Naive thymus-derived CD4-positive, alpha-beta T cell (primary cell): ENCODE measurements around the gene CADPS. TPM values are rescaled to one million over a fixed set of nuclear protein-coding genes. Genes with fewer than 3 reads are reported as not detected.

Source experiments
- ATAC-seq: fragments of 150-1000 bp; cut with Tn5 transposase; 2 replicates; pipeline ENCODE4 v1.10.0; 2021; ENCODE audit warnings: mild to moderate bottlenecking, moderate library complexity
- CTCF ChIA-PET: fragments of 350-600 bp; sonication (Branson Sonifier 250); formaldehyde crosslinking; loops from one replicate; lab custom pipeline; 2021; ENCODE audit warnings: antibody characterized with exemption; lab: Charles Lee
- POLR2A ChIA-PET: fragments of 350-600 bp; sonication (Branson Sonifier 250); formaldehyde crosslinking; loops from one replicate; lab custom pipeline; 2021; ENCODE audit warnings: antibody characterized with exemption, inconsistent platforms; lab: Charles Lee
- DNase-seq, 9 donors: peaks; one replicate each; pipeline versions ENCODE4 v3.0.0 to v3.0.0-alpha.2; 2020 to 2022; ENCODE audit warnings: mixed read lengths in 1 of 9
- H3K27ac ChIP-seq: one replicate; pipeline ENCODE4 v1.7.0; 2013; ENCODE audit warnings: mild to moderate bottlenecking, low read depth, low read length, moderate library complexity
- H3K27me3 ChIP-seq, 2 donors: one replicate each; pipeline ENCODE4 v1.7.0; 2013; ENCODE audit warnings: low read length in 2 of 2, mild to moderate bottlenecking in 2 of 2, moderate library complexity in 2 of 2; ENCODE audit not compliant: control insufficient read depth in 2 of 2, insufficient read depth in 2 of 2
- H3K36me3 ChIP-seq, 3 experiments: 1 replicate in 2 of 3; 2 replicates in 1 of 3; pipeline ENCODE4 v1.7.0; 2013; ENCODE audit warnings: low read length in 3 of 3, mild to moderate bottlenecking in 3 of 3, moderate library complexity in 1 of 3; ENCODE audit not compliant: insufficient read depth in 3 of 3, control insufficient read depth in 2 of 3
- H3K4me1 ChIP-seq, 2 donors: one replicate each; pipeline ENCODE4 v1.7.0; 2013; ENCODE audit warnings: low read length in 2 of 2, mild to moderate bottlenecking in 2 of 2, moderate library complexity in 1 of 2; ENCODE audit not compliant: control insufficient read depth in 2 of 2, insufficient read depth in 2 of 2
- H3K4me3 ChIP-seq: 2 replicates; pipeline ENCODE4 v1.7.0; 2013; ENCODE audit warnings: mild to moderate bottlenecking, low read length
- H3K9me3 ChIP-seq, 3 experiments: 1 replicate in 2 of 3; 2 replicates in 1 of 3; pipeline ENCODE4 v1.7.0; 2013; ENCODE audit warnings: low read length in 3 of 3; ENCODE audit not compliant: control insufficient read depth in 2 of 3
- H3K27ac Mint-ChIP-seq, 9 donors: one replicate each; pipeline ENCODE4 v1.8.0; 2020 to 2022; ENCODE audit warnings: mixed read lengths in 9 of 9, mild to moderate bottlenecking in 8 of 9, moderate library complexity in 5 of 9, inconsistent platforms in 2 of 9
- H3K27me3 Mint-ChIP-seq, 5 donors: one replicate each; pipeline ENCODE4 v1.8.0; 2021 to 2022; ENCODE audit warnings: mixed read lengths in 5 of 5, mild to moderate bottlenecking in 1 of 5
- H3K36me3 Mint-ChIP-seq, 5 donors: one replicate each; pipeline ENCODE4 v1.8.0; 2020 to 2022; ENCODE audit warnings: mixed read lengths in 5 of 5, mild to moderate bottlenecking in 3 of 5, inconsistent platforms in 1 of 5
- H3K4me1 Mint-ChIP-seq, 7 donors: one replicate each; pipeline ENCODE4 v1.8.0; 2020 to 2022; ENCODE audit warnings: mixed read lengths in 7 of 7, mild to moderate bottlenecking in 3 of 7, inconsistent platforms in 1 of 7
- H3K4me3 Mint-ChIP-seq, 10 donors: one replicate each; pipeline ENCODE4 v1.8.0; 2020 to 2022; ENCODE audit warnings: mild to moderate bottlenecking in 10 of 10, mixed read lengths in 10 of 10, moderate library complexity in 6 of 10, inconsistent platforms in 2 of 10
- H3K9me3 Mint-ChIP-seq, 11 donors: one replicate each; pipeline ENCODE4 v1.8.0; 2020 to 2022; ENCODE audit warnings: mixed read lengths in 11 of 11, mild to moderate bottlenecking in 4 of 11, inconsistent platforms in 1 of 11, moderate library complexity in 1 of 11
- intact Hi-C, 2 donors: fragments of 100-400 bp; cut with micrococcal nuclease; formaldehyde crosslinking; loops; one replicate each; pipeline ENCODE4 v1.15.1; 2023
- polyA plus RNA-seq, 2 donors: library from polyadenylated mRNA; unstranded; fragments of 300-500 nt; fragmentation: Illumina TruSeq; gene quantifications; one replicate each; pipeline ENCODE4 v1.2.3, GENCODE V29; 2021
- total RNA-seq, 6 experiments: library from RNA in 5 of 6; stranded (reverse) in 5 of 6; gene quantifications; 1 replicate in 5 of 6; 2 replicates in 1 of 6; pipeline ENCODE4 v1.2.3 and lab custom pipeline; 2021 to 2026

Gene CADPS
- total and polyA plus RNA-seq, 7 experiments from 2014 or later: not detected

- POLR2A ChIA-PET: no interaction called here
- no peaks in the 10 kb centered on the region for H3K36me3 ChIP-seq
- Mint-ChIP-seq H3K36me3 (no peaks in the 10 kb centered on the region), H3K4me1 (no peaks in the 10 kb centered on the region), H3K27ac (no peak overlapping the region), H3K27me3 (peaks cover 5 to 15% (median 11%) of the 10 kb centered on the region in 5 donors), H3K4me3 (no peak overlapping the region), H3K9me3 (peaks cover 0 to 1% (median 0%) of the 10 kb centered on the region in 11 donors)
- no peak overlapping the region for H3K4me3 ChIP-seq
- DNase-seq (no peak), ATAC-seq (no peak)
- no peaks in the 10 kb centered on the region for H3K9me3 ChIP-seq
- CTCF ChIA-PET: no interaction called here
- H3K4me1 ChIP-seq: no peaks in the 10 kb centered on the region
- no peak overlapping the region for H3K27ac ChIP-seq
- intact Hi-C loops: no loop called here
- H3K27me3 ChIP-seq: no peaks in the 10 kb centered on the region
Observed at GRCh38 chr3:62406945-62407344, 468.3 kb downstream of the CADPS start.

GRCh38 chr3:62405566-62405965 lies 469.6 kb downstream of the CADPS start:
- Histone ChIP-seq H3K4me1 (no peaks in the 10 kb centered on the region), H3K9me3 (no peaks in the 10 kb centered on the region), H3K4me3 (no peak overlapping the region), H3K27me3 (no peaks in the 10 kb centered on the region), H3K36me3 (no peaks in the 10 kb centered on the region), H3K27ac (no peak overlapping the region)
- ChIA-PET CTCF (no interaction called here), POLR2A (no interaction called here)
- Mint-ChIP-seq H3K9me3 (peaks cover 0 to 1% (median 0%) of the 10 kb centered on the region in 11 donors), H3K4me3 (no peak overlapping the region), H3K36me3 (no peaks in the 10 kb centered on the region), H3K27me3 (peaks cover 6 to 17% (median 15%) of the 10 kb centered on the region in 5 donors), H3K4me1 (no peaks in the 10 kb centered on the region), H3K27ac (no peak overlapping the region)
- intact Hi-C loops: no loop called here
- ATAC-seq (no peak), DNase-seq (no peak)

- Mint-ChIP-seq H3K27me3 (peaks cover 6 to 17% (median 15%) of the 10 kb centered on the region in 5 donors), H3K4me3 (no peak overlapping the region), H3K4me1 (no peaks in the 10 kb centered on the region), H3K9me3 (peaks cover 0 to 1% (median 0%) of the 10 kb centered on the region in 11 donors), H3K36me3 (no peaks in the 10 kb centered on the region), H3K27ac (no peak overlapping the region)
- CTCF ChIA-PET: no interaction called here
- DNase-seq (no peak), ATAC-seq (no peak)
- POLR2A ChIA-PET: no interaction called here
- intact Hi-C loops: no loop called here
- H3K4me3 ChIP-seq: no peak overlapping the region
- H3K9me3 ChIP-seq: no peaks in the 10 kb centered on the region
- no peaks in the 10 kb centered on the region for H3K4me1 ChIP-seq
- no peaks in the 10 kb centered on the region for H3K27me3 ChIP-seq
- H3K27ac ChIP-seq: no peak overlapping the region
- H3K36me3 ChIP-seq: no peaks in the 10 kb centered on the region
Observed at GRCh38 chr3:62405135-62405534, 470.1 kb downstream of the CADPS start.

GRCh38 chr3:62404321-62404720 lies 470.9 kb downstream of the CADPS start:
- no peaks in the 10 kb centered on the region for H3K9me3 Mint-ChIP-seq
- Histone ChIP-seq H3K9me3 (no peaks in the 10 kb centered on the region), H3K36me3 (no peaks in the 10 kb centered on the region), H3K4me1 (no peaks in the 10 kb centered on the region), H3K27me3 (no peaks in the 10 kb centered on the region), H3K4me3 (no peak overlapping the region), H3K27ac (no peak overlapping the region)
- ChIA-PET POLR2A (no interaction called here), CTCF (no interaction called here)
- no peak for DNase-seq
- H3K27me3 Mint-ChIP-seq: peaks cover 6 to 23% (median 17%) of the 10 kb centered on the region in 5 donors
- intact Hi-C loops: no loop called here
- H3K4me1 Mint-ChIP-seq: no peaks in the 10 kb centered on the region
- H3K27ac Mint-ChIP-seq: no peak overlapping the region
- H3K36me3 Mint-ChIP-seq: no peaks in the 10 kb centered on the region
- ATAC-seq: no peak
- H3K4me3 Mint-ChIP-seq: no peak overlapping the region

DNA sequence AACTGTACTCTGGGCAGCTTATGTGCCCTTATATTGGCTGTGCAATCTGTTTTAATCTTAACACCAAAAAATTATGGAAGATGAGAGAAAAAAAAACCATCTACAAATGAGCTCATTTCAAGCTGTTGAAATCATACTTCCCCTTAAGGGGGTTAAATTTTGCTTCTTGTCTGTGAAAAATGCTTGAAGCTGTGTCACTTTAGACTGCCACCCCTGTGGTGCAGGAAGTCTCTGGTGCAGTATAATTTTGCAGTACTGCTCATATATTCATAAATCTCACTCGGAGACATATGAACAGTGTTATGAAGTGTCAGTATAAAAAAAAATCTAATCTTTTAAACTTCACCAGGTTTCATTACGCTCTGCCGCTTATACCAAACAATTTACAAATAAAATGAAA lies 471.5 kb downstream of the CADPS start:
- no peaks in the 10 kb centered on the region for H3K9me3 Mint-ChIP-seq
- H3K27ac Mint-ChIP-seq: no peak overlapping the region
- no peaks in the 10 kb centered on the region for H3K36me3 Mint-ChIP-seq
- Histone ChIP-seq H3K36me3 (no peaks in the 10 kb centered on the region), H3K27ac (no peak overlapping the region), H3K4me1 (no peaks in the 10 kb centered on the region), H3K9me3 (no peaks in the 10 kb centered on the region), H3K27me3 (no peaks in the 10 kb centered on the region), H3K4me3 (no peak overlapping the region)
- ATAC-seq: no peak
- H3K27me3 Mint-ChIP-seq: peaks cover 6 to 25% (median 17%) of the 10 kb centered on the region in 5 donors
- intact Hi-C loops: no loop called here
- ChIA-PET CTCF (no interaction called here), POLR2A (no interaction called here)
- no peak for DNase-seq
- no peak overlapping the region for H3K4me3 Mint-ChIP-seq
- H3K4me1 Mint-ChIP-seq: no peaks in the 10 kb centered on the region

DNA sequence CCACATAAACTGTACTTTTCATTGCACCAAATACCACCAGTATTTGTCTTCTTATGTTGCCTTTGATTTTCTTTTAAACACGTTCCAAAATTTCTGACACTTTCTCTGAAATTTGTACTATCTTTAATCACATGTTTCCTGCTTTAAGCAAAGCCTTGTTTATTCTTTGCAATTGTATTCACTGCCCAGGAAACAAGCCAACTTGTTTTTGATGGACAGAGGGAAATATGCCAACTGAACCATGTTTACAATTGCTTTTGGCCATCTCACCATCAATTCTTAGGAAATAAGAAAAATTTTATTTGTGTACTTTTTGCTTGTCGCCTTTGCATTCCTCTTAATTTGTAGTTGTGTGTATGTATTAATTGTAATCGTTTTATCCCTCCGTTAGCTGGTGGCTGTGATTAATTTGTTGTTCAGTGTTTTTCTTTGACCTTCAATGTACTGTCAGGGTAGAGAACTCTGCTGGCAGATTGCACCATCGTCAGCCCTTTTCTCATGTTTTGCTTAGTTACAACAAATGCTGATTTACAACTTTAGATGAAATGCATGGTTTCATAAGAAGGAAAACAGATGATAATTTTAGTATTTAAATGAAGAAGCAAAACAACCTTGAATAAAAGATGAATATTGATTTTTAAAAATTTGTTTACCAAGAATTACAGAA lies 482.5 kb downstream of the CADPS start:
- H3K27me3 Mint-ChIP-seq: peaks cover 0 to 41% (median 20%) of the 10 kb centered on the region in 5 donors
- no peak overlapping the region for H3K27ac Mint-ChIP-seq
- Histone ChIP-seq H3K4me1 (no peaks in the 10 kb centered on the region), H3K27ac (no peak overlapping the region), H3K36me3 (no peaks in the 10 kb centered on the region), H3K27me3 (no peaks in the 10 kb centered on the region), H3K4me3 (no peak overlapping the region), H3K9me3 (no peaks in the 10 kb centered on the region)
- no peak for ATAC-seq
- POLR2A ChIA-PET: no interaction called here
- H3K4me1 Mint-ChIP-seq: peaks cover 0 to 5% (median 0%) of the 10 kb centered on the region in 7 donors
- no peak overlapping the region for H3K4me3 Mint-ChIP-seq
- H3K36me3 Mint-ChIP-seq: peaks cover 0 to 7% (median 0%) of the 10 kb centered on the region in 5 donors
- DNase-seq: no peak
- H3K9me3 Mint-ChIP-seq: peaks cover 0 to 12% (median 2%) of the 10 kb centered on the region in 11 donors
- CTCF ChIA-PET: no interaction called here
- intact Hi-C loops: no loop called here

- Histone ChIP-seq H3K4me3 (no peak overlapping the region), H3K27ac (no peak overlapping the region), H3K36me3 (no peaks in the 10 kb centered on the region), H3K27me3 (no peaks in the 10 kb centered on the region), H3K4me1 (no peaks in the 10 kb centered on the region), H3K9me3 (no peaks in the 10 kb centered on the region)
- Mint-ChIP-seq H3K27me3 (peaks cover under 1 to 36% (median 26%) of the 10 kb centered on the region in 5 donors), H3K27ac (no peak overlapping the region), H3K36me3 (no peaks in the 10 kb centered on the region), H3K4me1 (peaks cover 0 to 5% (median 0%) of the 10 kb centered on the region in 7 donors), H3K9me3 (peaks cover 0 to 12% (median 3%) of the 10 kb centered on the region in 11 donors), H3K4me3 (no peak overlapping the region)
- ChIA-PET CTCF (no interaction called here), POLR2A (no interaction called here)
- DNase-seq (no peak), ATAC-seq (no peak)
- intact Hi-C loops: no loop called here
Observed at GRCh38 chr3:62387251-62387650, 488.0 kb downstream of the CADPS start.
